ENCODE measurements around the gene GET3. TPM values are rescaled to one million over a fixed set of nuclear protein-coding genes. Genes with fewer than 3 reads are reported as not detected.

GET3 gene
- total and polyA plus RNA-seq, 2 donors (not counting 1 experiment from before 2014, with no cell fraction given), result 37.2 to 61.7 TPM

DNA sequence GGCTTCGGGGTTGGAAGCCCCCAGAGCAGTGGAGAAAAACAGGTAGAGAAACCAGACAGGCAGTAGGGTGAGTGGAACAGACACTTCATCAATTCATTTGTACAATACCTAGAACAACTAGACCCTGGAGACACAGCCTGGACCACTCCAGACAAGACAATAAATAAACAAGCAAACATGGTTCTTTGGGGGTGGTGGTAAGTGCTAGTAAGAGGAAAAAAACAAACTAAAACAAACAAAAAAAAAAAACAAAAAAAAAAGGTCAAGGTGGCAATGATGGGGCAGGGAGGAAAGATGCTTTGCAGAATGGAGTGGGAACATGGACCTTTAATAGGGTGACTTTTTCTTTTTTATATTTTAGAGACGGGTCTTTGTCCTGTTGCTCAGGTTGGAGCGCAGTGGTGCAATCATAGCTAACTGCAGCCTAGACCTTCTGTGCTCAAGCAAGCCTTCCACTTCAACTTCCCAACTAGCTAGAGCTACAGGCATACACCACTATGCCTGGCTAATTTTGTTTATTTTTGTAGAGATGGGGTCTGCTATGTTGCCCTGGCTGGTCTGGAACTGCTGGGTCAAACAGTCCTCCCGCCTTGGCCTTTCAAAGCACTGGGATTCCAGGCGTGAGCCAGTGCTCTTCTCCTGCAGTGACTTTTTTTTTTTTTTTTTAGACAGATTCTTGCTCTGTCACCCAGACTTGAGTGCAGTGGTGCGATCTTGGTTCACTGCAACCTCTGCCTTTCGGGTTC is 57.1 kb downstream of the GET3 start:
- Histone ChIP-seq H3K27me3 (replicated peaks in 1 of 4; ENCODE audit: control extremely low read depth in 1 of 4, control insufficient read depth in 3 of 4, insufficient read depth in 4 of 4, low read length in 3 of 4) (no peaks in the 10 kb centered on the region), H3K4me3 (ENCODE audit: control extremely low read depth in 1 of 5, extremely low read depth in 1 of 5, insufficient read depth in 1 of 5, low read depth in 2 of 5, low read length in 4 of 5) (peak overlapping the region; percentile 61 to 99 (median 97)), H3K27ac (ENCODE audit: low read length in 2 of 2) (peak overlapping the region; percentile 95 to 97), H3K9me3 (ENCODE audit: control extremely low read depth in 1 of 3, control insufficient read depth in 2 of 3, insufficient read depth in 1 of 3, low read length in 2 of 3) (no peaks in the 10 kb centered on the region), H2AFZ (ENCODE audit: insufficient read depth, low read depth, low read length, poor library complexity, severe bottlenecking) (no peak overlapping the region), H3K4me1 (ENCODE audit: control insufficient read depth in 2 of 2, insufficient read depth in 2 of 2, low read length in 2 of 2) (peaks cover 21 to 36% of the 10 kb centered on the region in 2 donors), H3K79me2 (ENCODE audit: control insufficient read depth, insufficient read depth, low read length) (peaks cover 25% of the 10 kb centered on the region), H3K4me2 (replicated peaks; ENCODE audit: low read depth, low read length, poor library complexity, severe bottlenecking) (peak overlapping the region; percentile 91), H3K36me3 (replicated peaks in 1 of 2; ENCODE audit: control extremely low read depth in 1 of 2, control insufficient read depth in 1 of 2, extremely low read depth in 1 of 2, insufficient read depth in 2 of 2, low read length in 1 of 2) (peaks cover 0 to 4% of the 10 kb centered on the region in 2 experiments), H3K9ac (ENCODE audit: low read length) (peak overlapping the region; percentile 86), H4K20me1 (ENCODE audit: control insufficient read depth, insufficient read depth, low read length, poor library complexity, severe bottlenecking) (peaks cover 19% of the 10 kb centered on the region)
- TF ChIP-seq, protein P1, sequence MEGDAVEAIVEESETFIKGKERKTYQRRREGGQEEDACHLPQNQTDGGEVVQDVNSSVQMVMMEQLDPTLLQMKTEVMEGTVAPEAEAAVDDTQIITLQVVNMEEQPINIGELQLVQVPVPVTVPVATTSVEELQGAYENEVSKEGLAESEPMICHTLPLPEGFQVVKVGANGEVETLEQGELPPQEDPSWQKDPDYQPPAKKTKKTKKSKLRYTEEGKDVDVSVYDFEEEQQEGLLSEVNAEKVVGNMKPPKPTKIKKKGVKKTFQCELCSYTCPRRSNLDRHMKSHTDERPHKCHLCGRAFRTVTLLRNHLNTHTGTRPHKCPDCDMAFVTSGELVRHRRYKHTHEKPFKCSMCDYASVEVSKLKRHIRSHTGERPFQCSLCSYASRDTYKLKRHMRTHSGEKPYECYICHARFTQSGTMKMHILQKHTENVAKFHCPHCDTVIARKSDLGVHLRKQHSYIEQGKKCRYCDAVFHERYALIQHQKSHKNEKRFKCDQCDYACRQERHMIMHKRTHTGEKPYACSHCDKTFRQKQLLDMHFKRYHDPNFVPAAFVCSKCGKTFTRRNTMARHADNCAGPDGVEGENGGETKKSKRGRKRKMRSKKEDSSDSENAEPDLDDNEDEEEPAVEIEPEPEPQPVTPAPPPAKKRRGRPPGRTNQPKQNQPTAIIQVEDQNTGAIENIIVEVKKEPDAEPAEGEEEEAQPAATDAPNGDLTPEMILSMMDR (IDR thresholded peaks at IDR 0.05), result no peak
- ATAC-seq (ENCODE audit: low read depth) (no peak), DNase-seq (no peak)
- H3K27me3 Mint-ChIP-seq, result no peaks in the 10 kb centered on the region
- ChIA-PET CTCF (interaction anchor here (0.6 to 17.9 kb wide), 5 partner anchors 12 to 242 kb away, joined by 3 to 1147 read pairs (median 4); partner anchors contain the start of gene HOOK2), POLR2A (interaction anchor here (0.6 to 6.8 kb wide), 10 partner anchors 11 to 1958 kb away, joined by 3 to 233 read pairs (median 6); partner anchors contain the start of genes DHPS, GCDH, HOOK2 and TMED1)
- peak overlapping the region; percentile 99 for H3K27ac Mint-ChIP-seq
- H3K4me3 Mint-ChIP-seq, result peak overlapping the region; percentile 67
- intact Hi-C loops (cut with micrococcal nuclease), result loop anchor here (5.0 kb wide), 3 partner anchors 62 to 1043 kb away; partner anchors contain the start of genes TRIR, ZNF490 and ZNF791
- 75% methylated on average over 2 of the region's 7 CpGs for WGBS (ENCODE audit: insufficient coverage)
- H3K9me3 Mint-ChIP-seq (ENCODE audit: insufficient read depth), result no peaks in the 10 kb centered on the region
- H3K4me1 Mint-ChIP-seq, result peaks cover 30% of the 10 kb centered on the region

DNA sequence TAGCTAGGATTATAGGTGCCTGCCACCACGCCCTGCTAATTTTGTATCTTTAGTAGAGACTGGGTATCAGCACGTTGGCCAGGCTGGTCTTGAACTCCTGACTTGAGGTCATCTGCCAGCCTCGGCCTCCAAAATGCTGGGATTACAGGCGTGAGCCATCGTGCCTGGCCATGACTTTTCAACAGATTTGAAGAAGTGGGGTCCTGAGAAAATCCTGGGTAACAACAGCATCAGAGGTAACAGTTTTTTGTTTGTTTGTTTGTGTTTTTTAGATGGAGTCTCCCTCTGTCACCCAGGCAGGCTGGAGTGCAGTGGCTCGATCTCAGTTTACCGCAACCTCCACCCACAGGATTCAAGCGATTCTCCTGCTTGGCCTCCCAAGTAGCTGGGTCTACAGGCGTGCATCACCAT is 57.7 kb downstream of the GET3 start:
- Histone ChIP-seq H3K4me3 (ENCODE audit: control extremely low read depth in 1 of 5, extremely low read depth in 1 of 5, insufficient read depth in 1 of 5, low read depth in 2 of 5, low read length in 4 of 5) (no peak overlapping the region), H4K20me1 (ENCODE audit: control insufficient read depth, insufficient read depth, low read length, poor library complexity, severe bottlenecking) (peaks cover 19% of the 10 kb centered on the region), H3K27me3 (replicated peaks in 1 of 4; ENCODE audit: control extremely low read depth in 1 of 4, control insufficient read depth in 3 of 4, insufficient read depth in 4 of 4, low read length in 3 of 4) (no peaks in the 10 kb centered on the region), H2AFZ (ENCODE audit: insufficient read depth, low read depth, low read length, poor library complexity, severe bottlenecking) (no peak overlapping the region), H3K4me1 (ENCODE audit: control insufficient read depth in 2 of 2, insufficient read depth in 2 of 2, low read length in 2 of 2) (peaks cover 21 to 35% of the 10 kb centered on the region in 2 donors), H3K79me2 (ENCODE audit: control insufficient read depth, insufficient read depth, low read length) (peaks cover 25% of the 10 kb centered on the region), H3K27ac (ENCODE audit: low read length in 2 of 2) (peak overlapping the region; percentile 95 to 97), H3K36me3 (replicated peaks in 1 of 2; ENCODE audit: control extremely low read depth in 1 of 2, control insufficient read depth in 1 of 2, extremely low read depth in 1 of 2, insufficient read depth in 2 of 2, low read length in 1 of 2) (peaks cover 0 to 5% of the 10 kb centered on the region in 2 experiments), H3K9me3 (ENCODE audit: control extremely low read depth in 1 of 3, control insufficient read depth in 2 of 3, insufficient read depth in 1 of 3, low read length in 2 of 3) (no peaks in the 10 kb centered on the region), H3K4me2 (replicated peaks; ENCODE audit: low read depth, low read length, poor library complexity, severe bottlenecking) (no peak overlapping the region), H3K9ac (ENCODE audit: low read length) (no peak overlapping the region)
- H3K4me3 Mint-ChIP-seq, result peak overlapping the region; percentile 67
- TF ChIP-seq EZH2 (IDR thresholded peaks at IDR 0.05; ENCODE audit: borderline replicate concordance, insufficient read depth, low read depth, low read length, poor library complexity, severe bottlenecking), result no peak
- TF ChIP-seq, protein P1 (IDR thresholded peaks at IDR 0.05), result no peak
- intact Hi-C loops (cut with micrococcal nuclease), result loop anchor here (5.0 kb wide), 3 partner anchors 63 to 1042 kb away; partner anchors contain the start of genes TRIR, ZNF490 and ZNF791
- H3K27ac Mint-ChIP-seq, result peak overlapping the region; percentile 99
- WGBS (ENCODE audit: insufficient coverage), result 81% methylated on average over 6 of the region's 9 CpGs
- ChIA-PET POLR2A (interaction anchor here (0.7 to 6.8 kb wide), 9 partner anchors 12 to 1959 kb away, joined by 3 to 233 read pairs (median 4); partner anchors contain the start of genes HOOK2 and TMED1), CTCF (interaction anchor here (0.6 to 17.9 kb wide), 7 partner anchors 8 to 123 kb away, joined by 4 to 1147 read pairs (median 12); partner anchors contain the start of genes GET3 and HOOK2)
- H3K4me1 Mint-ChIP-seq, result peaks cover 30% of the 10 kb centered on the region
- no peak for DNase-seq
- no peaks in the 10 kb centered on the region for H3K9me3 Mint-ChIP-seq (ENCODE audit: insufficient read depth)
- ATAC-seq (ENCODE audit: low read depth), result no peak
- no peaks in the 10 kb centered on the region for H3K27me3 Mint-ChIP-seq
